Endothelial cell (in vitro differentiated cells): Measurements from ENCODE around the gene LTO1. TPM values are rescaled to one million over a fixed set of nuclear protein-coding genes. Genes with fewer than 3 reads are reported as not detected.

Experiments used
- DNase-seq: peaks from one replicate; pipeline ENCODE4 v3.0.0; 2021; ENCODE audit warnings: low spot score
- H3K27ac Mint-ChIP-seq: one replicate; pipeline ENCODE4 v1.8.0; 2021; ENCODE audit warnings: mixed read lengths, inconsistent platforms; ENCODE audit not compliant: unreplicated experiment
- H3K27me3 Mint-ChIP-seq: one replicate; pipeline ENCODE4 v1.8.0; 2021; ENCODE audit warnings: mild to moderate bottlenecking, moderate library complexity, mixed read lengths, inconsistent platforms; ENCODE audit not compliant: unreplicated experiment
- H3K36me3 Mint-ChIP-seq: one replicate; pipeline ENCODE4 v1.8.0; 2021; ENCODE audit warnings: mild to moderate bottlenecking, low read depth, mixed read lengths, inconsistent platforms; ENCODE audit not compliant: unreplicated experiment
- H3K4me1 Mint-ChIP-seq: one replicate; pipeline ENCODE4 v1.8.0; 2021; ENCODE audit warnings: mild to moderate bottlenecking, mixed read lengths, inconsistent platforms; ENCODE audit not compliant: unreplicated experiment
- H3K4me3 Mint-ChIP-seq: one replicate; pipeline ENCODE4 v1.8.0; 2021; ENCODE audit warnings: mild to moderate bottlenecking, mixed read lengths, inconsistent platforms; ENCODE audit not compliant: unreplicated experiment
- H3K9me3 Mint-ChIP-seq: one replicate; pipeline ENCODE4 v1.8.0; 2021; ENCODE audit warnings: mixed read lengths, inconsistent platforms; ENCODE audit not compliant: unreplicated experiment
- CTCF ChIP-seq: fragments of 200-600 bp; sonication (generic); IDR thresholded peaks from one replicate; pipeline ENCODE4 v1.5.0; 2021; ENCODE audit warnings: antibody characterized with exemption; ENCODE audit not compliant: unreplicated experiment
- total RNA-seq: library from RNA; stranded (reverse); fragmentation: NEBNext Ultra II Directional; extraction: Animal tissue kit (Norgen Biotek cat#: 25700); gene quantifications from one replicate; pipeline ENCODE4 v1.2.1, GENCODE V29; 2021; ENCODE audit not compliant: unreplicated experiment

LTO1 gene
- total RNA-seq, 1 donor from 2014 or later = 23.3 TPM

DNA sequence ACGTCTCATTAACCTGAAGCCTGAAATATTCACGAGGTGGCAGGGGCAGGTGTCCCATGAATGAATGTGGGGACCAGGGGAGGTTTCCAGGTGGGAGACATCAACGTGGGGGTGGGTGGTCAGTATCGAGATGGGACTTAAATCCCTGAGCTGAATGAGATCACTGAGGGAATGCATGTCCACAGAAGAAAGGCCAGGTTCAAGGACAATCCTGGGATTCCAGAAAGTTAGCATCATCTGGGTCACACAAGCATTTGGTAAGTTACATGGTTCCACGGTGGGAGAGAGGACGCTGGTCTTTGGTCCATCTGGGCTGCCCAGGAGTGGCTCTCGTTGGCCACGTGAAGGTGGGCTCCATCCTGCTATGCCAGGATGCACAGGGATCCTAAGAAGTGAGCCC, 56.9 kb downstream of the LTO1 start:
- H3K27ac Mint-ChIP-seq = no peak overlapping the region

GRCh38 chr11:69617682-69618081, 57.5 kb downstream of the LTO1 start:
- Mint-ChIP-seq H3K27me3 (peaks cover 1% of the 10 kb centered on the region), H3K4me3 (no peak overlapping the region), H3K36me3 (no peaks in the 10 kb centered on the region), H3K9me3 (no peaks in the 10 kb centered on the region), H3K27ac (no peak overlapping the region), H3K4me1 (no peaks in the 10 kb centered on the region)
- DNase-seq = no peak
- no peak for TF ChIP-seq CTCF

More for the DNA sequence above, 56.9 kb downstream of the LTO1 start:
- H3K36me3 Mint-ChIP-seq = no peaks in the 10 kb centered on the region
- H3K9me3 Mint-ChIP-seq = no peaks in the 10 kb centered on the region
- DNase-seq = no peak
- no peak overlapping the region for H3K4me3 Mint-ChIP-seq
- H3K4me1 Mint-ChIP-seq = no peaks in the 10 kb centered on the region
- TF ChIP-seq CTCF = no peak
- H3K27me3 Mint-ChIP-seq = peaks cover 1% of the 10 kb centered on the region

- Mint-ChIP-seq H3K4me3 (no peak overlapping the region), H3K36me3 (no peaks in the 10 kb centered on the region), H3K9me3 (no peaks in the 10 kb centered on the region), H3K27me3 (peaks cover 1% of the 10 kb centered on the region), H3K4me1 (no peaks in the 10 kb centered on the region), H3K27ac (no peak overlapping the region)
- DNase-seq = no peak
- TF ChIP-seq CTCF = no peak
These were observed 57.9 kb downstream of the LTO1 start for GRCh38 chr11:69617220-69617619.

Other genes with a start within 250 kb of the LTO1 start
- gene LINC01488, start 193.7 kb downstream of the LTO1 start, total RNA-seq = not detected
- 55.6 TPM for gene CCND1, start 34.2 kb downstream of the LTO1 start, total RNA-seq
- gene FGF19, start 28.7 kb upstream of the LTO1 start, total RNA-seq = not detected
- gene FGF4, start 100.0 kb upstream of the LTO1 start, total RNA-seq = not detected
- not detected for gene FGF3, start 144.1 kb upstream of the LTO1 start, total RNA-seq